MM.1S (cell line): ENCODE data around the gene CGN.

Source experiments
- DNase-seq: peaks from one replicate; pipeline ENCODE4 v3.0.0-alpha.2; 2015
- H2AFZ ChIP-seq: fragments of 300-600 bp; sonication (generic); 2 replicates; pipeline ENCODE4 v1.6.0; 2016; ENCODE audit warnings: antibody characterized with exemption, low read length
- H3F3A ChIP-seq: fragments of 300-600 bp; sonication (generic); 2 replicates; pipeline ENCODE4 v1.6.1; 2016; ENCODE audit warnings: mild to moderate bottlenecking, antibody characterized with exemption, low read length, moderate library complexity, mixed read lengths; ENCODE audit not compliant: insufficient read depth
- H3K27ac ChIP-seq: fragments of 300-600 bp; sonication (generic); 2 replicates; pipeline ENCODE4 v1.5.1; 2016; ENCODE audit warnings: mild to moderate bottlenecking, low read length
- H3K27me3 ChIP-seq: fragments of 300-600 bp; sonication (generic); replicated peaks from 2 replicates; pipeline ENCODE4 v1.6.0; 2016; ENCODE audit warnings: low read length; ENCODE audit not compliant: insufficient read depth
- H3K36me3 ChIP-seq: fragments of 300-600 bp; sonication (generic); replicated peaks from 2 replicates; pipeline ENCODE4 v1.6.1; 2016; ENCODE audit warnings: mild to moderate bottlenecking, low read length, mixed read lengths; ENCODE audit not compliant: insufficient read depth
- H3K4me1 ChIP-seq: fragments of 300-600 bp; sonication (generic); 2 replicates; pipeline ENCODE4 v1.6.1; 2016; ENCODE audit warnings: low read length, mixed read lengths
- H3K4me2 ChIP-seq: fragments of 300-600 bp; sonication (generic); 2 replicates; pipeline ENCODE4 v1.6.0; 2016; ENCODE audit warnings: low read depth, low read length
- H3K4me3 ChIP-seq: fragments of 300-600 bp; sonication (generic); 2 replicates; pipeline ENCODE4 v1.5.1; 2016; ENCODE audit warnings: low read length, mixed read lengths
- H3K79me2 ChIP-seq: fragments of 300-600 bp; sonication (generic); 2 replicates; pipeline ENCODE4 v1.6.1; 2016; ENCODE audit warnings: mixed run types, low read length, mixed read lengths
- H3K9ac ChIP-seq: fragments of 300-600 bp; sonication (generic); 2 replicates; pipeline ENCODE4 v1.6.1; 2016; ENCODE audit warnings: low read length, mixed read lengths
- H3K9me2 ChIP-seq: fragments of 300-600 bp; sonication (generic); replicated peaks from 2 replicates; pipeline ENCODE4 v1.6.1; 2016; ENCODE audit warnings: mild to moderate bottlenecking, low read length, mixed read lengths; ENCODE audit not compliant: insufficient read depth
- H3K9me3 ChIP-seq: fragments of 300-600 bp; sonication (generic); replicated peaks from 2 replicates; pipeline ENCODE4 v1.6.1; 2016; ENCODE audit warnings: mild to moderate bottlenecking, low read length, mixed read lengths; ENCODE audit not compliant: insufficient read depth
- H4K20me1 ChIP-seq: fragments of 300-600 bp; sonication (generic); 2 replicates; pipeline ENCODE4 v1.6.1; 2016; ENCODE audit warnings: mild to moderate bottlenecking, low read length, moderate library complexity, mixed read lengths; ENCODE audit not compliant: insufficient read depth
- CTCF ChIP-seq: fragments of 300-600 bp; sonication (generic); IDR thresholded peaks from 2 replicates; pipeline ENCODE4 v1.5.1; 2016; ENCODE audit warnings: antibody characterized with exemption, low read length, mixed read lengths
- EZH2 ChIP-seq: fragments of 300-600 bp; sonication (generic); optimal IDR thresholded peaks from 2 replicates; pipeline ENCODE3; 2017; ENCODE audit warnings: low read depth, mild to moderate bottlenecking, antibody characterized with exemption, low read length, mixed read lengths
- EZH2phosphoT487 ChIP-seq: fragments of 300-600 bp; sonication (generic); IDR thresholded peaks from 2 replicates; pipeline ENCODE4 v1.6.1; 2018; ENCODE audit warnings: antibody characterized with exemption, low read length

CGN gene

GRCh38 chr1:151491641-151492040 lies 19.5 kb upstream of the CGN start:
- Histone ChIP-seq H3K9ac (no peak overlapping the region), H3K36me3 (no peaks in the 10 kb centered on the region), H3K9me2 (no peaks in the 10 kb centered on the region), H2AFZ (no peak overlapping the region), H3F3A (peaks cover 14% of the 10 kb centered on the region; the same call in 1 of the 2 replicates), H4K20me1 (no peaks in the 10 kb centered on the region), H3K9me3 (no peaks in the 10 kb centered on the region), H3K4me2 (no peak overlapping the region), H3K79me2 (no peaks in the 10 kb centered on the region), H3K27me3 (no peaks in the 10 kb centered on the region), H3K4me1 (peaks cover 12% of the 10 kb centered on the region; the same call in 1 of the 2 replicates), H3K27ac (no peak overlapping the region), H3K4me3 (no peak overlapping the region)
- DNase-seq, result no peak
- TF ChIP-seq EZH2phosphoT487 (no peak), CTCF (no peak), EZH2 (no peak)

- no peak overlapping the region for H3K4me3 ChIP-seq
- H4K20me1 ChIP-seq, result no peaks in the 10 kb centered on the region
- no peak for DNase-seq
- H3K9me3 ChIP-seq, result no peaks in the 10 kb centered on the region
- no peaks in the 10 kb centered on the region for H3K36me3 ChIP-seq
- no peak overlapping the region for H3K9ac ChIP-seq
- no peaks in the 10 kb centered on the region for H3K79me2 ChIP-seq
- no peak overlapping the region for H2AFZ ChIP-seq
- H3K9me2 ChIP-seq, result no peaks in the 10 kb centered on the region
- peaks cover 14% of the 10 kb centered on the region; the same call in 1 of the 2 replicates for H3F3A ChIP-seq
- no peak for TF ChIP-seq EZH2
- TF ChIP-seq EZH2phosphoT487, result no peak
- TF ChIP-seq CTCF, result no peak
- H3K4me2 ChIP-seq, result no peak overlapping the region
- H3K27me3 ChIP-seq, result no peaks in the 10 kb centered on the region
- H3K4me1 ChIP-seq, result peaks cover 12% of the 10 kb centered on the region; the same call in 1 of the 2 replicates
- H3K27ac ChIP-seq, result no peak overlapping the region
Measured at GRCh38 chr1:151492120-151492519, 19.1 kb upstream of the CGN start.

- H3K27me3 ChIP-seq, result no peaks in the 10 kb centered on the region
- no peaks in the 10 kb centered on the region for H4K20me1 ChIP-seq
- H3K4me2 ChIP-seq, result no peak overlapping the region
- H3K4me3 ChIP-seq, result no peak overlapping the region
- no peak overlapping the region for H3K9ac ChIP-seq
- TF ChIP-seq EZH2phosphoT487, result no peak
- TF ChIP-seq CTCF, result no peak
- no peak for TF ChIP-seq EZH2
- peaks cover 14% of the 10 kb centered on the region; the same call in 1 of the 2 replicates for H3F3A ChIP-seq
- no peak for DNase-seq
- no peaks in the 10 kb centered on the region for H3K9me2 ChIP-seq
- H3K79me2 ChIP-seq, result no peaks in the 10 kb centered on the region
- peaks cover 12% of the 10 kb centered on the region; the same call in 1 of the 2 replicates for H3K4me1 ChIP-seq
- no peaks in the 10 kb centered on the region for H3K36me3 ChIP-seq
- no peak overlapping the region for H2AFZ ChIP-seq
- H3K27ac ChIP-seq, result no peak overlapping the region
- H3K9me3 ChIP-seq, result no peaks in the 10 kb centered on the region
Measured at GRCh38 chr1:151493042-151493441, 18.1 kb upstream of the CGN start.
